GM21367 (cell line): Measurements from ENCODE around the gene NEK4.
"Not testable (repeated sequence)": the region's sequence is repeated elsewhere in the genome, so short reads cannot be mapped to it uniquely, and the experiment has no call there.

Source experiments
- ATAC-seq: cut with Tn5 transposase; IDR thresholded peaks from one replicate; pipeline ENCODE4 v1.9.1; 2021; ENCODE audit not compliant: unreplicated experiment

NEK4 gene

DNA sequence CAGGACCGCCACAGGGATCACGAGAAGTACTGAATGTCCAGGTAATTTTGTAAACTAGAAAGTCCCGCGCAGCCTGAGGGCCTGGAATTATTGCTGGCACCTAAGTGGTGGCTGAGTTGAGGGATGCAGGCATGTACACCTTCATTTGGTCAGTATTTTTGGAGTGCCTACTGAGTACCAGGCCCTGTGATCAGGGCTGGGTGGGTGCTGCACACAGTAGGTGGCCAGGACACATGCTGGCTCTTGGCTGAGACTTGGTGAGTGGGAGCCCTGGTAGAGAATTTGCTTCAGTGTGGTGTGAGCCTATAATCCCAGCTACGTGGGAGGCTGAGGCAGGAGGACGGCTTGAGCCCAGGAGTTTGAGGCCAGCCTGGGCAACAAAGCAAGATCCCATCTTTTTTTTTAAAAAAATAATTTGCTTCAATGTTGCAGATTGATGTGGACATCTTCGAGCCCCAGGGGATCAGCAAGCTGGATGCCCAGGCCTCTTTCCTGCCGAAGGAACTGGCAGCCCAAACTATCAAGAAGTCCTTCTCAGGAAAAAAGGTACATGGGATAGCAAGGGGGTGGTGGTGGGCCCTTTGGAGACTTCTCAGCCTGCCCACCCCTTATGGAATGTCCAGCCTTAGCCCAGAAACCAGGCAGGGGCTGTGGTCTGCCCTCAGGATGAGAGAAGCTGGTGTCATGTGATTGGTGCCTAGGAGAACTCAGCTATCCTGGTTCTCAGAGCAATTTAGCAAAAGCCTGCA is 9.3 kb upstream of the NEK4 start:
- no peak for ATAC-seq

DNA sequence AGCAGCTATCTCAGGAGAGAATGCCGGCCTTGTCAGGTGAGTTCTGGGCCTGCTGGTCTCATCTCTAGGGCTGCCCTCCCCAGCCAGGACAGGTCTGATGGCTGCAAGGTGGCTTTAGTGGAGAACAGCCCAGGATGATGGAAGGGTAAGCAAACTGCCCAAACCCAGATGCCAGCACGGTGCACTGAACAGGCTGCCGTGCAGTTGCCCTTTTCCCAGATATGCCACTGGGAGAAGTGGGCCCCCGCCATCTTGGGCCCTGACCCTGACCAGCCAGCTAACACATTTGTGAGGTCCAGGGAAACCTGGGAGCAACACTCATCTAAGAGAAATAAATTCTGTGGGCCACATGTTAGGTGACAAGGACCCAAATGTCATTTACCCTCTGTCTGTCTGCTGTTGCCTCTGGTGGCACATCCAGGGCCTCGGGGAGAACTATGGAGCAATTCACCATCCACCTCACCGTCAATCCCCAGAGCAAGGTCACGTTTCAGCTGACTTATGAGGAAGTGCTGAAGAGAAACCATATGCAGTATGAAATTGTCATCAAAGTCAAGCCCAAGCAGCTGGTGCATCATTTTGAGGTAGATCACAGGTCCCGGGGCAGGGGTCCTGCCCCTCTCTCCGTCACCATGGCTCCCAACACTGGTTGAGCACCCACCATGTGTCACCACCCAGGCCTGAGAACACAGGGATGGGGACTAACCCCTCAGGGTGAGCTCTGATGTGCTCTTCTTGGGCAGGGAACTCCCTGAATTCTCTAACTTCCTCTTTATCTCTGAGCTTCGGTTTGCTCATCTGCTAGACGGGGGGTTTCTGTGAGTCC is 8.5 kb upstream of the NEK4 start:
- no peak for ATAC-seq

DNA sequence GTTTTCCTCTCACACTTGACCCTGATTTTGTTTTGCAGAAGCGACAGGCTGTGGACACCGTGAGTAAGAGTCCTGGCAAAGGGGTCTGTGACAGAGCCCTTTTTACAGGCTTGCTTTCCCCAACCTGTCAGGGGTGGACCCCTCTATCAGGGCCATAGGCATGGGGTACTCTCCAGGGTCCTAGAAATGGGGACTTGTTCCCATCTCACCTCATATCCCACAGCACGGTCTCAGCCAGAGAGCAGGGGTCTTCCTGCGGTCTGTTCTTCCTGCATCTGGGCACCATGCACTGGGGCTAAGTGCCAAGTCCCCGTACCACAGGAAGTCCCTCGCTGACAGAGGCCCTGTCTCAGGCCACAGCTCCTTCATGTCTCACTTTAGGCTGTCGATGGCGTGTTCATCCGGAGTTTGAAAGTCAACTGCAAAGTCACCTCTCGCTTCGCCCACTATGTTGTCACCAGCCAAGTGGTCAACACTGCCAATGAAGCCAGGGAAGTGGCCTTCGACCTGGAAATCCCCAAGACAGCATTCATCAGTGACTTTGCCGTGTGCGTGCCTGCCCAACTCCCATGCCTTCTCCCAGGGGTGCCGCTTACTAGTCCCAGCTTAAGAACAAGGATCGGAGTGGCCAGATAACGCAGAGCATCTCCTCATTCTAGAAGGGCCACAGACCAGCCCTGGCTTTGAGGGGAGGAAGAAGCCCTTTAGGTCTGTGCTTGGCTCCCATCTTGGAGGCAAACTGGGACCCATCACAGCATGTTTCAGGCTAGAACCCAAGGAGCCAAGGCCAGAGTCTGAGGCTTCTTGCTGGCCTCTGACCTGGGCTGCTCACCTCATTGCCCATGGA is 7.4 kb upstream of the NEK4 start:
- ATAC-seq = no peak

GRCh38 chr3:52777127-52777958 is 6.6 kb upstream of the NEK4 start, which contains the start of gene ITIH1:
ITIH1 (plus strand) TSS chr3:52777599; CDS start chr3:52777616, 17 bp downstream.
- no peak for ATAC-seq

- ATAC-seq = not testable (repeated sequence)
Measured at GRCh38 chr3:52776486-52776885, 5.7 kb upstream of the NEK4 start.

DNA sequence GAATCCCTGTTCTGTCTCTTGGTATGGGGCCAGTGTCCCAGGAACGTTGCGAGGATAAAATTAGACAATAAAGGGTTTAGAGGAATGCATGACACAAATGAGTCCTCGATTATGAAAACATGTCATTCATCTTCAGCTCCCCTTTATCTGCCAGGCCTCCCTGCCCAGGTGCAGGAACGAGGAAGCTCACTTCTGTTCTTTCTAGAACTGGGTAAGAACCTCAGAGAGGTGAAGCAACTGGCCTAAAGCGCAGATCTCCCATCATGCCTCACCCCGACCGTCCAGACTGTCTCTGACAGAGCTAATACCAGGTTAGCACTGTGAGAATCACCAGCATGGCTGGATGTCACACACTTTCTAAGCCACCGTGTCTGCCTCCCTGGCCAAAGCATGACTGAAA is 5.1 kb upstream of the NEK4 start:
- ATAC-seq = no peak

DNA sequence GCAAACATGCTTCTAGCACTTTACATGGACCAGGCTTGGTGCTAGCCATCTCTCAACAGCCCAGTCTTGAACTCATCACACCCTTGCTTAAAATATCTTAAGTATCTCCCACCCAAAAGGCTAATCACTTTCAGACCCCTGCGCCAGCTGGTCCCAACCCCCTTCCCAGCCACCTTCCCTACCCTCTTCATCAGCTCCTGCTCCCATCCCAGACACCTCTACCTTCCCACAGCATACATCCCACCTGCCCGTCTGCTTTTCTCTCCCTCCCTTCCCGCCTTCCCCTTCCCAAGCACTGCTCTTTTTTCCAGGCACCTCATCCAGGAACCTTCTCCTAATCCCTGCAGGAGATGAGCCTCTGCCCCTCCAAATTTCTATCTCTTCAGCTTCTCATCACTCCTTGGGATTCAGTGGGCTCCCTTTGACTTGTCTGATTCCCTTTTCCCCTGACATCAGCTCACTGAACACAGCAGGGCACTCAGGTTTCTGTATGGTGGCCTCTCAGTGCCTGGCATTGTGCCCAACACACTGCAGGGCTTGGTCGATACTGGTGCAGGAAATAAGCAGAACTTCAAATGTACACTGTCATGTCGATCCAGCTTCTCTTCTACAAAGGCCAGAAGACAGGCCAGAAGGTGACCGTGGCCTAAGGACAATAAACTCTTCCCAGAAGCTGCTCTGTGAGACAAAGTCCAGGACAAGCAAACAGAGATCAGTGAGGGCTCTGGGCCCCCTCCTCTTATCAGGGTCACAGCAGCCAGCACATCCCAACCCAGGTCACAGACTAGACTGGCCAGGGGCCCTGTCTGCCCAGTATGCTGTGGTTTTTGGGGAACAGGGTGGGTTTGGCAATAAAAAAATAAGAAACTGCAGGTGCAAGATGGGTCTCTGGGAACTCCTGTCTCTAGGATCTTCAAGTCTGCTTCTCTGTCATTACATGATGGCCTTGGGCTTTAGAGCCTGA is 4.4 kb upstream of the NEK4 start:
- ATAC-seq = no peak

DNA sequence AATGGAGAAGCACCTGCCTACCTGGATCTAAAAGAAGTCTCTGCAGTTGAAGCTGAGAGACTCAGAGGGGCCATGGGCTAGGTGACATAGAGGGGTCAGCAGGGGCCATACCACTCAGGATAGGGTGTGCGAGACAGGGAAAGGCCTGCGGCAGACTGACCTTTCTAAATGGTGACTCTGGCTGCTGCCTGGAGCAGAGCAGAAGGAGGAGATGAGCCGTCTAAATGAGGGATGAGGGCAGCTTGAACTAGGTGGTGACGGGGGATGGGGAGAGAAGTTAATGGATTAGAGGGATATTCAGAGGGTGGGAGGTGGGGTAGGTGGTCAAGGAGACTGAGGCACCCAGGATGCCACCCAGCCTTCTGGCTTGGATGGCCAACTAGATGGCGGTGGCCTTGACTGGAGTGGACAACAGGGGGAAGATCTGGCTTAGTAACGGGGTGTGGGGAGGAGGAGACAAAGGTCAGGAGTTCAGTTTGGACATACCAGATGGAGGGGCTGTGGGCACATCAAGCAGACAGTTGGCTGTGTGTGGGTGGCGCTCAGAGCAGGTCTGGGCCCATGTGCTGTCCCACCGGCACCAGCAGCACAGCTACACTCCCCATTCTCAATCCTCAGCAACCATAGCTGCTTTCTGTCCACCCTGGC is 3.5 kb upstream of the NEK4 start:
- no peak for ATAC-seq

- no peak for ATAC-seq
Measured at GRCh38 chr3:52773361-52774065, 2.8 kb upstream of the NEK4 start.

- no peak for ATAC-seq
Measured at GRCh38 chr3:52771702-52772101, 962 bp upstream of the NEK4 start.

- peak; percentile 9 for ATAC-seq
Measured at GRCh38 chr3:52771334-52771681, 568 bp upstream of the NEK4 start.

GRCh38 chr3:52769786-52770455 is 819 bp downstream of the NEK4 start:
- ATAC-seq = no peak

DNA sequence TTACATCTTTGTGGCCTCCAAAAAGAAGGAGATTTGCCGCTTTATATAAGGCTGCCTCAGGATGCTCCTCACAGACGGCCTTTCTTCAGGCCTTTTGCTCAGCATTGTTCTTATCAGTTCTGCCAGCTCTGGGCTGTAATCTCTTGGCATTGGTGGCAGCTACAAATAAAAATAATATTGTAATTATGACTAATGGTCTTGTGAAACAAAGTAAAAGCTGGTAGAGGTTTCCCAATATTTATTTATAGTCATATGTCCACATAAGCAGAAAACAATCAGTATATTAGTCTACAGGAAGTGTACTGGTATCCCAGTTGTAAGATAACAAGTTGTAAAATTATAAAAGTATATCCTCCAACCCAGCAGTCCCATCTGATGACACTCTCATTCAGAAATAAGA is 7.3 kb downstream of the NEK4 start:
- no peak for ATAC-seq

- ATAC-seq = no peak
Measured at GRCh38 chr3:52756141-52756540, 14.6 kb downstream of the NEK4 start.

DNA sequence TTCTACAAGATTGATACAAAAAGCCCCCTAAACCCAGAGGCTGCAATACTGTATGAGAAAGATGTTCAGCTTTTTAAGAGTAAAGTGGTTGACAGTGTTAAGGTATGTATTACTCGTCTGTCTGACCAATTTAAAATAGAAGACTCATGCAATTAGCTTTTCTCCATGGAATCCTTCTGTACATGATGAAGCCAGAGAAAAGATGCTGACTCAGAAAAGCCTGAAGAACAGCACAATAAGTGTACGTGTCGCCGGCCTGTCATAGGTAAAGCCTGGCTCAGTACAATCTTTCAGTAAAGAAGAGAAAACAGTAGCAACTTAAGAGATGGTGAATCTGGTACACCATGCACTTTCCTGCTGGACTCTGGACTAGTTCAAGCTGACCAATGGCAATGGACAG is 16.4 kb downstream of the NEK4 start:
- ATAC-seq = no peak

GRCh38 chr3:52752045-52752660 is 18.6 kb downstream of the NEK4 start:
- ATAC-seq = no peak

GRCh38 chr3:52743721-52744120 is 27.0 kb downstream of the NEK4 start:
- no peak for ATAC-seq
